Thoracic aorta (tissue), 2 donors: ENCODE measurements around the gene LYSMD2. TPM values are rescaled to one million over a fixed set of nuclear protein-coding genes. Genes with fewer than 3 reads are reported as not detected.

Experiments used
- ATAC-seq: fragments of 150-250 bp; one replicate; pipeline ENCODE4 v1.8.0; 2017; ENCODE audit warnings: low read depth; ENCODE audit not compliant: insufficient number of reproducible peaks, low FRiP score
- DNase-seq: peaks from one replicate; pipeline ENCODE4 v3.0.0-alpha.2; 2020; ENCODE audit warnings: low spot score
- H3K27ac ChIP-seq, 2 donors: fragments of 200-600 bp; sonication (generic); 1 replicate in 1 of 2; 2 replicates in 1 of 2; pipeline ENCODE4 v1.5.1; 2016; ENCODE audit warnings: mild to moderate bottlenecking in 2 of 2, moderate library complexity in 2 of 2
- H3K27me3 ChIP-seq: fragments of 200-600 bp; sonication (generic); replicated peaks from 2 replicates; pipeline ENCODE4 v1.6.0; 2016; ENCODE audit warnings: mild to moderate bottlenecking; ENCODE audit not compliant: insufficient read depth
- H3K36me3 ChIP-seq: fragments of 200-600 bp; sonication (generic); one replicate; pipeline ENCODE4 v1.5.1; 2016
- H3K4me1 ChIP-seq, 2 donors: fragments of 200-600 bp; sonication (generic); 1 replicate in 1 of 2; 2 replicates in 1 of 2; pipeline versions ENCODE4 v1.5.1 to v1.6.0; 2016; ENCODE audit warnings: low read depth in 2 of 2, mild to moderate bottlenecking in 1 of 2; ENCODE audit not compliant: control insufficient read depth in 1 of 2
- H3K4me3 ChIP-seq: fragments of 200-600 bp; sonication (generic); 2 replicates; pipeline ENCODE4 v1.5.1; 2016; ENCODE audit warnings: mild to moderate bottlenecking
- H3K9me3 ChIP-seq: fragments of 200-600 bp; sonication (generic); 2 replicates; pipeline ENCODE4 v1.5.1; 2016
- CTCF ChIP-seq: fragments of 200-600 bp; sonication (generic); IDR thresholded peaks from one replicate; pipeline ENCODE4 v1.5.1; 2019; ENCODE audit warnings: antibody characterized with exemption
- total RNA-seq, 2 donors: library from RNA; depleted of rRNA; stranded (reverse); fragments of >200 nt; gene quantifications; one replicate each; pipeline versions ENCODE4 v1.1.0 to v1.2.3, GENCODE V29; 2016

LYSMD2 gene
- total RNA-seq, 2 donors from 2014 or later: 16.8 to 21.8 TPM

- H3K27me3 ChIP-seq: no peaks in the 10 kb centered on the region
- peaks cover 14 to 27% of the 10 kb centered on the region in 2 donors for H3K4me1 ChIP-seq
- no peaks in the 10 kb centered on the region for H3K36me3 ChIP-seq
- DNase-seq (no peak), ATAC-seq (no peak)
- no peaks in the 10 kb centered on the region for H3K9me3 ChIP-seq
- TF ChIP-seq CTCF: no peak
- no peak overlapping the region for H3K4me3 ChIP-seq
- H3K27ac ChIP-seq: no peak overlapping the region
Measured at GRCh38 chr15:51735228-51736010, 2.0 kb downstream of the LYSMD2 start.

GRCh38 chr15:51732646-51733045, 4.8 kb downstream of the LYSMD2 start:
- Histone ChIP-seq H3K4me3 (no peak overlapping the region), H3K27me3 (no peaks in the 10 kb centered on the region), H3K9me3 (no peaks in the 10 kb centered on the region), H3K27ac (peak overlapping the region; percentile 13 to 57), H3K4me1 (peaks cover 14 to 20% of the 10 kb centered on the region in 2 donors), H3K36me3 (no peaks in the 10 kb centered on the region)
- no peak for TF ChIP-seq CTCF
- no peak for DNase-seq
- ATAC-seq: no peak

GRCh38 chr15:51731549-51732267, 5.7 kb downstream of the LYSMD2 start:
- no peak for DNase-seq
- H3K4me1 ChIP-seq: peaks cover 14 to 27% of the 10 kb centered on the region in 2 donors

GRCh38 chr15:51727141-51727897, 10.1 kb downstream of the LYSMD2 start:
- DNase-seq (no peak), ATAC-seq (no peak)
- H3K9me3 ChIP-seq: no peaks in the 10 kb centered on the region
- H3K4me1 ChIP-seq: peaks cover 6 to 32% of the 10 kb centered on the region in 2 donors
- H3K4me3 ChIP-seq: no peak overlapping the region
- H3K27ac ChIP-seq: no peak overlapping the region
- H3K27me3 ChIP-seq: no peaks in the 10 kb centered on the region
- H3K36me3 ChIP-seq: no peaks in the 10 kb centered on the region
- no peak for TF ChIP-seq CTCF

More at GRCh38 chr15:51731549-51732267, 5.7 kb downstream of the LYSMD2 start:
- Histone ChIP-seq H3K9me3 (no peaks in the 10 kb centered on the region), H3K4me3 (peak overlapping the region; percentile 48), H3K27me3 (no peaks in the 10 kb centered on the region), H3K27ac (peak overlapping the region; percentile 13 to 57), H3K36me3 (no peaks in the 10 kb centered on the region)
- peak; percentile 62 for ATAC-seq
- no peak for TF ChIP-seq CTCF
